Activated CD8-positive, alpha-beta memory T cell treated with anti-CD3 and anti-CD28 coated beads for 48 hours (primary cell): Measurements from ENCODE around the gene FZR1.

ENCODE experiments used
- DNase-seq, 3 experiments: peaks; one replicate each; pipeline ENCODE4 v3.0.0-alpha.2; 2020; ENCODE audit warnings: low read depth in 2 of 3, low spot score in 2 of 3

The FZR1 gene

DNA sequence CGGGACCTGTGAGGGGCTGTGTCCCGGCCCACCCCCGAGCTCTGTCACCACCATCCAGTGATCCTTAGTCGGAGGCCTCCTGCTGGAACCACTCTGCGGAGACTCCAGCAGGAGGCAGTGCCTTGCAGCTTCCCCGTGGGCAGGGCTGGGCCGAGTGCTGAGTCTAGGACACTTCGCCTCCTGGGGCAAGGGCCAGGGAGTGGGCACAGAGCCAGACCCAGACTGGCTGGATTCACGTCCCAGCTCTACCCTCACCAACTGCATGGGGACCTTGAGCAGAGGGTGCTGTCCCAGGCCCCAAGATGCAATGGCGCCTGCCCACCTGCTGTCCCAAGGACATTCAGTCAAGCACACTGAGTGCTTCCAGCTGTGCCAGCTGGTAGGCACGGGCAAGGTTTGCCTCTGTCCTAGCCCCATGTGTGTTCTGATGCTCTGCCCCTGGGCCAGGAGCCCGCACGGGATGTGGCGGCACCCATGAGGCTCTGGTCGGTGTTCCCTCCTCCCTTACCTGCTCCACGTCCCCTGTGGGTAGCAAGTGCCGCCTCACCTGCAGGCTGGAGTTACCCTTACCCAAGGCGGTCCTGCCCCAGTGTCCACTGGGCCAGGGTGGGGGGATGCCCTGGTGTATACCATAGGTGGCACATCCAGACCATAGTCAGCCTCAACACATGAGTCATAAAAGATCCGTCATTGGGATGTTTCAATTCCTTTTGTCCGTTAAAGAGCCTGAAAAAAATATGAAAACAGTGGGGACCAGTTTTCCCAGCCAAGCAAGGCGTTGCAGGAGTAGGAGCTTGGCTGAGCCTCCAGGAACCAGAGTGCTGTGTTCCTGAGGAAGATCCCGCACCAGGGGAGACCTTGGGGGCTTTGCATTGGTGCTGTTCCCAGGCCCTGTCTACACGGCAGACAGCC, 7.4 kb downstream of the FZR1 start:
- no peak for DNase-seq

GRCh38 chr19:3514930-3515329, 8.8 kb downstream of the FZR1 start:
- no peak for DNase-seq

DNA sequence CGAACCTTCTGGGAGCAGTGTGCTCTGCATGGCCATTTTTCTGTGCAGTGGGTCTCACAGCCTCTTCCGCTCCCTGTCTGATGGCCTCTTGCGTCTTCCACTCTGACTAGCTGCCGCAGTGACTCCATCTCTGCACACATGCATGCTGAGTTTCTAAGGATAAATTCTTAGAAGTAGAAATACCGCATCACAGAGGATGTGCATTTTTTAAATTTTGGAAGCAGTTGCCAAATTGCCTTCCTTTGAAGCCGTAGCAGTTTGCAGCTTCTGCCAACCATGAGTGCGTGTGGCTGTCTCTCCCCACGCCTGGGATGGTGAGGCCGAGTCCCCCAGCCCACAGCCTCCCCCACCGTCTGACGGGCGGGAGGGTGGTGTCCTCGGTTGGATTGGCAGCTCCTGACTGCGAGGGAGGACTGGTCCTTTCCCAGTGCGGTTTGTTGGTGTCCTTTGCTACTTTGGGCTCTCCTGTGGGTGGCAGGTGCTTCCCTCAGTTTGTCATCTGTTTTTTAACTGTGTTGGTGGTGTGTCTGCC, 9.8 kb downstream of the FZR1 start:
- no peak for DNase-seq

DNA sequence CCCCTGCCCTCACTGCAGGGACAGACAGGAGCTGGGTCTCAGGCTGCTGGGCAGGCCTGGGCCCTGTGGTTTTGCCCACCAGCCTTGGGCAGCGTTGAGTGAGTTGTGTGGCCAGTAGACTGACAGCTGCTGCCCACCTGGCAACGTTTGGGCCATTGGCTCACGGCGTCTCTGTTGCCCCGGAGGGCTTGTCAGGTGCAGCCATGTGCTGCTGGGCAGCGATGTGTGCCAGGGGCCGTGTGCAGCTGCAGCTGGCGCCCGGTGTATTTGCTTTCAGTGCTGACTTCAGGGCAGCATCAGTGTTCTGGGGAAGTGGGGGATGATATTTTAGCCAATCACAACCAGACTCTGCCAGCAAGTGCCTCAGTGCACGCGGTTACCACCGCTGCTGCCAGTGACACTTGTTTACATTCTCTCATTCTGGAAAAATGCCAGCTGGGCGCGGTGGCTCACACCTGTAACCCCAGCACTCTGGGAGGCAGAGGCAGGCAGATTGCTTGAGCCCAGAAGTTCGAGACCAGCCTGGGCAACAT, 10.6 kb downstream of the FZR1 start:
- DNase-seq, result no peak

GRCh38 chr19:3517638-3518037, 11.5 kb downstream of the FZR1 start:
- no peak for DNase-seq

DNA sequence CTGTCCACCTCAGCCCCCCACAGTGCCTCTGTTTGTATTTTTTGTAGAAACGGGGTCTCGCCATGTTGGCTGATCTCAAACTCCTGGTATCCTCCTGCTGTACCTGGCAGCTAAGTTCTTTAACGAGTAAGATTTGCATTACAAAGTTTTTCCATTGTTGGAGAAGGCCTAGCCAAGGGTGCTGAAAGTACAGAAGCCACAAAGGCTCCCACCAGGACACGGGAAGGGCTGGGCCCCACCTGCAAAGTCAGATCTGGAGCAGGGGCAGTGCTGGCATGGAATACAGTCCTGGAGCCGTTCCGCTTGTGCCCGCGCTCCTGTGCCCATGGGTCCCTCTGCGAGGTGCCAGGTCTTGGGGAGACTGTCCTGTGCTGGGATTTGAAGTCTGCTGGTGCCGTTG, 12.1 kb downstream of the FZR1 start:
- DNase-seq, result no peak

GRCh38 chr19:3518659-3519058, 12.5 kb downstream of the FZR1 start:
- DNase-seq, result no peak

DNA sequence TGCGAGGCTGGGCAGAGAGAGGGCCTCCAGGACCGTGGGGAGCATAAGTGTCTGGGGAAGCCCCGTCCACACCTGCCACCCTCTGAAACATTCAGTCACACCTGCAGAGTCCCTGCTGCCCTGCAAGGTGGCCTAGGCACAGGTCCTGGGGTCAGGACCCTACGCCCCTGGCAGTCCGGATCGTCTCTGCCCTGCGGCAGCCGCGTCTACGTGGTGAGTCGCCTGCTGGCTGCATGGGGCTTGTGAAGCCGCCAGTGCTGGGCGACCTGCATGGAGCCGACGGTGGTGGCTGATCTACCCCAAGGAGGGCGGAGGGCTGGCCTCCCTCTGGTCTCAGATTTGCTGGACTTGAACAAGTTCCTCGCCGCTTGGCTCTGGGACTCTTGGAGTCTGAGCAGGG, 13.0 kb downstream of the FZR1 start:
- no peak for DNase-seq

GRCh38 chr19:3520166-3521103, 14.3 kb downstream of the FZR1 start:
- DNase-seq, result no peak

DNA sequence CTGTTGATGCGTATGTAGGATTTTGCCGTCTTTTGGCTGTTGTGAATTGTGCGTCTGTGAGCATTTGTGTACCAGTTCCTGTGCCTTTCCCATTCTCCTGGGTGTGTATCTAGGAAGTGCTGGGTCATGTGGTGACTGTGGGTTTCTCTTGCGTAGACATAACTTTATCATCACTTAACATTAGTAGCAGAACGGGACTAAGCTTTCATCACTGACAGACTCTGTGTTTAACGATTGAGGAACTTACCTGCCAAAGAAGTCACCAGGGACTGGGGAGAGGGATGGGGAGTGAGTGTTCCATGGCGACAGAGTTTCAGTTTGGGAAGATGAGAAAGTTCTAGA, 15.0 kb downstream of the FZR1 start:
- DNase-seq, result no peak

DNA sequence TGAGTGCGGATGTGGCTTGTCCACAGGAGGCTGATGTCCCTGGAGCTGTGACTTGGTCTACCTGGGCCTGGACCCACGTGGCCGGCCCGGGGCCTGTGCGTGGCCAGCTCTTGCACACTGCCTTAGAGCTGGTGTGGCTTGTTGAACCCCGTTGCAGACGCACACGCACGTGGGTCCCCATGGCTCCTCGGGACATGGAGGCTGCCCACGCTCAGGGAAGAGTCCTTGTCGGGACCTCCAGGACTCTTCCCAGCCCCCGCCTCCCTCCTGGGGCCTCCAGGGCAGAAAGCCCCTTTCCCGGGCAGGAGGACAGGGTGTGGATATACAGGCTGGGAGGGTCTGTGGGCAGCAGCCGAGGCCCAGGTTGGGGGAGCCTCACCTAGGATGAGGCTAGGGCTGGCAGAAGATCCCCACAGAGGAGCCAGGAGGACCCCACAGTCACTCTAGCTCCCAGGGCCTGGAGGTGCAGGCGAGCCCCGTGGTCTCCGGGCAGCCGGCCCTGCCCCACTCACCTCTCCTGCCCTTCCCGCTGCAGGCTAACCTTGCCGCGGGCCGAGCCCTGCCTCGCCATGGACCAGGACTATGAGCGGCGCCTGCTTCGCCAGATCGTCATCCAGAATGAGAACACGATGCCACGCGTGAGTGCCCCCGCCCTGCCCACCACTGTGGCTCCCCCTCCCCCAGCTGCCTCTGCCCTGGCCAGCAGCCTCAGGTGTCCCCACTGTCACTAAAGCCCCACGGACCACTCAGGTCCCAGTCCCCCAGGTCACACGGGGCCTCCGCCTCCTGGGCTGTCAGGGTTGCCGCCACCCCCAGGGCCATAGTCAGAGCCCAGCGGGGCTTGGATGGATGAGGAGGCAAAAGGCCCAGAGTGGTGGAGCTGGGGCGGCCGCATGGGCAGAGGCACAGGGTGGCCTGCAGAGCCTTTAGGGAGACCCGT, 16.6 kb downstream of the FZR1 start:
- no peak for DNase-seq

DNA sequence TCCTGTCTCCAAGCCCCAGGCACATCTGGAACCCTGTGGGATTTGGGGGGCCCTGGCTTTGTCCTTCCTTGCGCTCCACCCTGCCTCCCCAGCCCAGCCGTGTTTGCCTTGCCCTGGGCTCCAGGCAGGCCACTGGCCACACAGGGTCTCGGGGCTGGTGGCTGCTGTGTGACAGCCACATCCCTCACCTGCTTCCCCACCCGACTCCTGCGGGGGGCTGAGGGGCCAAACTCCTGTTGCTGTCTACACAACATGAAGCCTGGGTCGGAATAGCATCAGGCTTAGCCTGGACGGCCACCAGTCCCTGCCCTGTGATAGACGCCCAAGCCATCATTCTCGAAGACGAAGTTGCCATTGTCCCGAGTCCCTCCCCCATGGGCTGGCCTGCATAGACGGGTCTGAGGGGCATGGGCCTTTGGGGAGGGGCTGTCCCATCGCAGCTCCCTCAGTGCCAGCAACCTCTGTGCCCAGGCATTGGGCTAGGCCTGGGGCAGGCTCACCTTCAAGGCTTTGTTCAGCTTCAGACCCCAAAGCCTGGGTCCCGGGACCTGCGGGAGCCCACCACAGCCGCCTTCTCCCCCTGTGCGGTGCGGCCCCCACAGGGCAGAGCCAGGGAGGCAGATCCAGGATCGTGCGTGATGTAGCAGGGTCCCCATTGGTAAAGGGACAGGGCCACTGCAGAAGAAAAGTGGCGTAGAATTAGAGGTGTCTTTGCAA, 17.4 kb downstream of the FZR1 start:
- DNase-seq, result no peak

DNA sequence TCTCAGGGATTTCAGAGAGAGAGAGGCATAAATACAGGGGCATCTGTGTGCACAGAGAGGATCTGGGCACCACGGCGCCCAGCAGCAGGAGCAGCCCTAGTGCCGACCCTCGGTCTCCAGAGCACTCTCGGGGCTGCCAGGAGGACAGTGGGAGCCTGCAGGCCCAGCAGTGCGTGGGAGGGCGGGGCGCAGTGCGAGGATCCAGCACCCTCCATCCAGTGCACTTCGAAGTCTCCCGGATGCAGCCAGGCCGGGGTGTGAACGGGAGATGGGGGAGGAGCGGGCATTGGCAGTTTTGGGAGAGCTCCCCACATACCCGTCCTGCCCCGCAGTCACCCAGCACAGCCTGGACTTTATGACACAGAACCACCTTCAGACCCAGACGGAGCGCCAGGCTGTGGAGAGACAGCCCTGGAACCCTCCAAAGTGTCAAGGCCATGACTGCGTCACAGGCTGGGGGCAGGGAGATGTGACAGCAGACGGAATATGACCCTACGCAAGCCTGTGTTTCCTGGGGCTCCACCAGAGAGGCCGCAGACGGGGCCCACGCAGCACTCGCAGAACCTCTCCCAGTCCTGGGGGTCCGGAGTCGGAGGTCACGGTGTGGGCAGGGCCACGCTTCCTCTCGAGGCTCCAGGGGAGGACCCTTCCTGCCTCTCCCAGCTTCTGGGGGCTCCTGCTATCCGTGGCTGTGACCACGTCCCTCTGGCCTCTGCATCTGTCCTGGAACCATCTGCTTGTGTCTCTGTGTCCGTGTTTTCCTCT, 18.1 kb downstream of the FZR1 start:
- DNase-seq, result no peak

DNA sequence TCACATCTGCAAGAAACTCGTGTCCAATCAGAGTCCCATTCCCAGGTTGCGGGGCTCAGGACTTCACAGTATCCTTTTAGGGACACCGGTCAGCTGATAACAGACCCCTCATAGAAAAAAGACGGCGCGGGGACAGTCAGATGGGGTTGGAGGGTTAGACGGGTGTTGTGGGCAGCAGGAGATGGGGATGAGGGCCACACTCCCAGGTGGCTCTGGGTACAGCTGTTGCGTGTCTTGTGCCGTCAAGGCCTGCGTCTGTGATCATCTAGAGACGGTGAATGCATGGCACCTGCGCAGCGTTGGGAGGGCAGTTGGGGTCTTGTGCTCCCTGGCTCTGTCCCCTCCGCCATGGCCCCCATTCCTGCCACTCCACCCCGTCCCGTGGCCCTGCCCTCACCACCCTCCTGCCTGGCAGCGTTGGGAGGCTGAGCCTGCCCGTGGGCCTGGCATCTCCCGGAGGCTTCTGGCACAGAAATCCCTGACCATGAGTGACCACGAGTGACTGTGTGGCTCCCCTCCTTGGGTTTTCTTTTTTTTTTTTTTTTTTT, 18.9 kb downstream of the FZR1 start:
- DNase-seq, result no peak

GRCh38 chr19:3526507-3527237, 20.6 kb downstream of the FZR1 start:
- DNase-seq, result no peak

DNA sequence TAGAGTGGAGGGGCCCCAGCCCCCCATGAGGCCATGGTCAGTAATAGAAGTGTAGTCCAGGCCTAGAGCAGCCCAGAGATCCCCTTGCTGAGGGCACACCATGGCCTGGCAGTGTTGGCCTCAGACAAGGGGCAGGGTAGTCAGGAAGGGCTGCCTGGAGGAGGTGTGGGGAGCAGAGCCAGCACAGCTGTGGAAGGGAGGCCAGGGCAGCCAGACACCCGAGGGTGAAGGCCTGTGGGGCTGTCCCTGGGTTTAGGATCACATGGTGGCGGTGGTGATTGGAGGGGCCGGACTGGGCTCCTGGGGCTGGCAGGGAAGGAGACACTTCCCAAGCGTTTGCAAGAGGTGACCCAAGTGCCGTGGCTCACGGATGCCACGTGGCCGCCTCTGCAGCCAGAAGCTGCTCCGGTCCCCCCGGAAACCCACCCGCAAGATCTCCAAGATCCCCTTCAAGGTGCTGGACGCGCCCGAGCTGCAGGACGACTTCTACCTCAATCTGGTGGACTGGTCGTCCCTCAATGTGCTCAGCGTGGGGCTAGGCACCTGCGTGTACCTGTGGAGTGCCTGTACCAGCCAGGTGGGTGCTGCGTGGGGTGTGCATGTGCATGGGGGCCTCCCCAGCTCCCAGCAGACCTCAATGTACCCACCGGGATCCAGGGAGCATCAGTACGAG, 21.3 kb downstream of the FZR1 start:
- DNase-seq, result no peak

- DNase-seq, result no peak
These were observed 22.0 kb downstream of the FZR1 start for GRCh38 chr19:3528080-3528479.
